ENCODE results near the gene OR51E1.
A peak's percentile ranks its signal among the peaks of the same experiment; 100 is the strongest.

The OR51E1 gene

GRCh38 chr11:4611986-4612385 is 31.8 kb upstream of the OR51E1 start:
- in situ Hi-C loops (cut with MboI; ENCODE audit: low sequenced_read_pairs, unreplicated experiment): no loop called here
- no peak for DNase-seq (ENCODE audit: low spot score)
- no peak for TF ChIP-seq CTCF (IDR thresholded peaks at IDR 0.05; ENCODE audit: borderline replicate concordance, control extremely low read depth, extremely low read depth, insufficient read depth, missing control alignments)

GRCh38 chr11:4615856-4616444 is 27.8 kb upstream of the OR51E1 start:
- no peak for DNase-seq (ENCODE audit: low spot score)
- no peak for TF ChIP-seq CTCF (IDR thresholded peaks at IDR 0.05; ENCODE audit: borderline replicate concordance, control extremely low read depth, extremely low read depth, insufficient read depth, missing control alignments)
- in situ Hi-C loops (cut with MboI; ENCODE audit: low sequenced_read_pairs, unreplicated experiment): no loop called here

GRCh38 chr11:4619514-4619913 is 24.3 kb upstream of the OR51E1 start:
- in situ Hi-C loops (cut with MboI; ENCODE audit: low sequenced_read_pairs, unreplicated experiment): no loop called here
- DNase-seq (ENCODE audit: low spot score): no peak
- no peak for TF ChIP-seq CTCF (IDR thresholded peaks at IDR 0.05; ENCODE audit: borderline replicate concordance, control extremely low read depth, extremely low read depth, insufficient read depth, missing control alignments)

GRCh38 chr11:4626207-4627099 is 17.3 kb upstream of the OR51E1 start:
- in situ Hi-C loops (cut with MboI; ENCODE audit: low sequenced_read_pairs, unreplicated experiment): loop anchor here (25.0 kb wide), 1 partner anchor 761 kb away; the partner anchor contains the start of gene OR51M1
- TF ChIP-seq CTCF (IDR thresholded peaks at IDR 0.05; ENCODE audit: borderline replicate concordance, control extremely low read depth, extremely low read depth, insufficient read depth, missing control alignments): peak; percentile 47
- DNase-seq (ENCODE audit: low spot score): no peak

- no peak for DNase-seq (ENCODE audit: low spot score)
- no peak for TF ChIP-seq CTCF (IDR thresholded peaks at IDR 0.05; ENCODE audit: borderline replicate concordance, control extremely low read depth, extremely low read depth, insufficient read depth, missing control alignments)
- in situ Hi-C loops (cut with MboI; ENCODE audit: low sequenced_read_pairs, unreplicated experiment): loop anchor here (25.0 kb wide), 1 partner anchor 751 kb away; the partner anchor contains the start of gene OR51M1
These were observed 7.6 kb upstream of the OR51E1 start for GRCh38 chr11:4636136-4636535.

GRCh38 chr11:4636962-4637661 is 6.7 kb upstream of the OR51E1 start, which contains the start of gene OR51D1:
Gene OR51D1, plus strand, starts transcription at chr11:4637477. Its CDS starts 2,314 bp downstream, at chr11:4639791.
- in situ Hi-C loops (cut with MboI; ENCODE audit: low sequenced_read_pairs, unreplicated experiment): loop anchor here (25.0 kb wide), 1 partner anchor 750 kb away; the partner anchor contains the start of gene OR51M1
- DNase-seq (ENCODE audit: low spot score): peak; percentile 68
- peak; percentile 94 for TF ChIP-seq CTCF (IDR thresholded peaks at IDR 0.05; ENCODE audit: borderline replicate concordance, control extremely low read depth, extremely low read depth, insufficient read depth, missing control alignments)
